Mononuclear cell (primary cell): ENCODE results near the gene TCERG1L. TPM values are rescaled to one million over a fixed set of nuclear protein-coding genes. Genes with fewer than 3 reads are reported as not detected.
"Not testable (repeated sequence)": the region's sequence is repeated elsewhere in the genome, so short reads cannot be mapped to it uniquely, and the experiment has no call there.

ENCODE experiments used
- H3K27me3 ChIP-seq: 2 replicates; pipeline ENCODE4 v1.6.0; 2011; ENCODE audit warnings: low read length, control low read depth; ENCODE audit not compliant: insufficient read depth
- H3K4me1 ChIP-seq: 2 replicates; pipeline ENCODE4 v1.5.1; 2011; ENCODE audit warnings: mild to moderate bottlenecking, low read length, control low read depth; ENCODE audit not compliant: insufficient read depth
- H3K4me3 ChIP-seq: 2 replicates; pipeline ENCODE4 v1.5.1; 2011; ENCODE audit warnings: mild to moderate bottlenecking, low read length, moderate library complexity
- H3K9me3 ChIP-seq: 2 replicates; pipeline ENCODE4 v1.5.1; 2011; ENCODE audit warnings: low read depth, mild to moderate bottlenecking, control low read depth, low read length
- total RNA-seq: library from RNA; depleted of rRNA; stranded (reverse); fragments of >200 nt; gene quantifications from one replicate; pipeline ENCODE4 v1.2.3, GENCODE V29; 2012

The TCERG1L gene
- total RNA-seq, 1 donor = under 0.01 TPM

DNA sequence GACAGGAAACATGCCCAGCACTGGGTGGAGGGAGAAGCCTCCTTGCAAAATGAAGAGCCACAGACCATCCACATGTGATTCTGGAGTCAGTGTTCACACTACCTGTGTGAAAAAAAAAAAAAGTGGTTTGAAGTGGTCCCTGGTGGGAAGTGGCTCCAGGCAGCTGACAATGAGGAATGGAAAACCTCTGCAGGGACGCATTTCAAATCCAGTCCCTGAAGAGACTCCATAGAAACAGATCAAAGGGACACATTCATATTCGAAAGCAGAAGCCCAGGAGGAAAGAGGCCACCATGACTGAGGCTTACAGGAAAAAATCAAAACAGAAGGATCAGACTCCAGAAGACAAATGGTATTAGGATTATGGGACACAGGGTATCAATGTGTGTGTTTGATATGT lies 11.5 kb upstream of the TCERG1L start:
- no peaks in the 10 kb centered on the region for H3K27me3 ChIP-seq
- H3K9me3 ChIP-seq = no peaks in the 10 kb centered on the region
- no peak overlapping the region for H3K4me3 ChIP-seq
- H3K4me1 ChIP-seq = no peaks in the 10 kb centered on the region

DNA sequence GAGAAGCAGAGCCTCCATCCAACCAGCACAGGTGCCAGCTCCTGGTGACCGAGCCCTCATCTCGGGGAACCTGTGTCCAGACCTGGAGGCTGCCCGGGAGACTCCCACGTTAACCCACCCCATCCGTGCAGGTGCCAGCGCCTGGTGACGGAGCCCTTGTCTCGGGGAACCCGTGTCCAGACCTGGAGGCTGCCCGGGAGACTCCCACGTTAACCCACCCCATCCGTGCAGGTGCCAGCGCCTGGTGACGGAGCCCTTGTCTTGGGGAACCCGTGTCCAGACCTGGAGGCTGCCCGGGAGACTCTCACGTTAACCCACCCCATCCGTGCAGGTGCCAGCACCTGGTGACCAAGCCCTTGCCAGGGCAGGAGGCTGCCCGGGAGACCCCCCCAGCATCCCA lies 11.1 kb upstream of the TCERG1L start:
- not testable (repeated sequence) for H3K4me1 ChIP-seq, H3K9me3 ChIP-seq, H3K27me3 ChIP-seq, H3K4me3 ChIP-seq

GRCh38 chr10:131320860-131321604 lies 9.5 kb upstream of the TCERG1L start:
- no peak overlapping the region for H3K4me3 ChIP-seq
- H3K4me1 ChIP-seq = no peaks in the 10 kb centered on the region
- no peaks in the 10 kb centered on the region for H3K27me3 ChIP-seq
- H3K9me3 ChIP-seq = no peaks in the 10 kb centered on the region

- H3K4me3 ChIP-seq = no peak overlapping the region
- H3K27me3 ChIP-seq = no peaks in the 10 kb centered on the region
- H3K9me3 ChIP-seq = no peaks in the 10 kb centered on the region
- H3K4me1 ChIP-seq = no peaks in the 10 kb centered on the region
These were observed 7.3 kb upstream of the TCERG1L start for GRCh38 chr10:131318814-131319213.

- no peaks in the 10 kb centered on the region for H3K9me3 ChIP-seq
- no peak overlapping the region for H3K4me3 ChIP-seq
- no peaks in the 10 kb centered on the region for H3K4me1 ChIP-seq
- peaks cover 3% of the 10 kb centered on the region for H3K27me3 ChIP-seq
These were observed 6.8 kb upstream of the TCERG1L start for GRCh38 chr10:131318291-131318690.

GRCh38 chr10:131316321-131317075 lies 5.0 kb upstream of the TCERG1L start:
- H3K4me3 ChIP-seq = no peak overlapping the region
- H3K9me3 ChIP-seq = no peaks in the 10 kb centered on the region
- H3K27me3 ChIP-seq = peaks cover 12% of the 10 kb centered on the region
- H3K4me1 ChIP-seq = no peaks in the 10 kb centered on the region

GRCh38 chr10:131315344-131315743 lies 3.8 kb upstream of the TCERG1L start:
- Histone ChIP-seq H3K27me3 (peaks cover 18% of the 10 kb centered on the region), H3K4me1 (no peaks in the 10 kb centered on the region), H3K9me3 (no peaks in the 10 kb centered on the region), H3K4me3 (no peak overlapping the region)

DNA sequence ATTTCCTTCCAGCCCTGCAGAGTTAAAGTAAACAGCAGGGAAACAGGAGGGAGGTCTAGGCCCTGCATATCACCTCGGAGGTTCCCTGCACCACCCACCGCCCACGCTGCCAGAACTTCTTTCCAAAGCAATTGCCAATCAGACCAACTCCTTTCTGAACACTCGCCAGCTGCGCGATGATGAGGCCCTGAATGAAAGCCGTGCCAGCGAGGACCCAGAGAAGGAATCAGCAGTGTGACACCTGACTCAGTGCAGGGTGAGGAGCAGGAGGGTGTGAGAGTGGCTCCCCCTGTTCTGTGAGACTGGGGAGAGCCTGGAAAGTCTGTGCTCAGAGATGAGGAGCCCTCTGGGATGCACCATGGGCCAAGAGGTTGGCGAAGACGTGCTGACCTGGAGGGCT lies 3.3 kb upstream of the TCERG1L start:
- H3K27me3 ChIP-seq = peaks cover 23% of the 10 kb centered on the region
- no peak overlapping the region for H3K4me3 ChIP-seq
- H3K4me1 ChIP-seq = no peaks in the 10 kb centered on the region
- no peaks in the 10 kb centered on the region for H3K9me3 ChIP-seq

DNA sequence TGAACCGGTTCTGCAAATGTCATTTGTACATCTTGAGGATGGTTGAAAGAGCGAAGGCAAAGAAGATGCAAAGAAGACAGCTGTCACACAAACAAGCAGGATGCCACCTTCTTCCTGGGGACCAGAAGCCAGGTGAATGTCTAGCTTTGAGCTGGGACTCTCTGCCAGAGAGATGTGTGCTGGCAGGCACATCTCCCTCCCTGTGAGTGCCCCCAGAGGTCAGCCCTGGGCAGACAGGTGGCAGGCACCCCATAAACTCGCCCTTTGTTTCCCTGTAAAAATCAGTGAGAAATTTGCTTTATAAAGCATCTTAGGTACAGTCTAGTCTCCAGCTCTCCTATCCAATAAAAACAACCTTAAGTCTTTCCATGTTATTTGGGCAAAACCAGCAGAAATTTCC lies 2.6 kb upstream of the TCERG1L start:
- Histone ChIP-seq H3K4me3 (no peak overlapping the region), H3K4me1 (no peaks in the 10 kb centered on the region), H3K27me3 (peaks cover 30% of the 10 kb centered on the region), H3K9me3 (no peaks in the 10 kb centered on the region)

- Histone ChIP-seq H3K9me3 (no peaks in the 10 kb centered on the region), H3K27me3 (peaks cover 34% of the 10 kb centered on the region), H3K4me3 (no peak overlapping the region), H3K4me1 (no peaks in the 10 kb centered on the region)
These were observed 1.9 kb upstream of the TCERG1L start for GRCh38 chr10:131313377-131313776.

DNA sequence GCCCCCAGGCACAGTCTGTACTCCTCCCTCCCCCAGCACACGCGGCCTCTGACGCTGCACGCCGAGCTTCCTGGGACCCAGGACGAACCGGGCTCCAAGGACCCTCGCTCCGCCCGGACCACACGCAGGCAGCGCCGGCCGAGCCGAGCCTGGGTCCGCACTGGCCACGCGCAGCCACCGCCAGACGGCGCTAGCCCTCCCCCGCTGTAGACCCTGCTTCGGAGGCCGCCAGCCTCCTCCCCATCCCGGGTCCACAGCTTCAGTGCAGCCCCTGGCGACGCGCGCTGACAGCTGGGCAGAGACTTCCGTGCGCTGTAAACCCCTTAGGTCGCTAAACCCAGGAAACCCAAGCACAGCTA lies 936 bp upstream of the TCERG1L start:
- Histone ChIP-seq H3K4me3 (no peak overlapping the region), H3K4me1 (no peaks in the 10 kb centered on the region), H3K27me3 (peaks cover 34% of the 10 kb centered on the region), H3K9me3 (no peaks in the 10 kb centered on the region)

- Histone ChIP-seq H3K4me1 (no peaks in the 10 kb centered on the region), H3K27me3 (peaks cover 34% of the 10 kb centered on the region), H3K9me3 (no peaks in the 10 kb centered on the region), H3K4me3 (no peak overlapping the region)
These were observed 190 bp downstream of the TCERG1L start for GRCh38 chr10:131311402-131311660.

DNA sequence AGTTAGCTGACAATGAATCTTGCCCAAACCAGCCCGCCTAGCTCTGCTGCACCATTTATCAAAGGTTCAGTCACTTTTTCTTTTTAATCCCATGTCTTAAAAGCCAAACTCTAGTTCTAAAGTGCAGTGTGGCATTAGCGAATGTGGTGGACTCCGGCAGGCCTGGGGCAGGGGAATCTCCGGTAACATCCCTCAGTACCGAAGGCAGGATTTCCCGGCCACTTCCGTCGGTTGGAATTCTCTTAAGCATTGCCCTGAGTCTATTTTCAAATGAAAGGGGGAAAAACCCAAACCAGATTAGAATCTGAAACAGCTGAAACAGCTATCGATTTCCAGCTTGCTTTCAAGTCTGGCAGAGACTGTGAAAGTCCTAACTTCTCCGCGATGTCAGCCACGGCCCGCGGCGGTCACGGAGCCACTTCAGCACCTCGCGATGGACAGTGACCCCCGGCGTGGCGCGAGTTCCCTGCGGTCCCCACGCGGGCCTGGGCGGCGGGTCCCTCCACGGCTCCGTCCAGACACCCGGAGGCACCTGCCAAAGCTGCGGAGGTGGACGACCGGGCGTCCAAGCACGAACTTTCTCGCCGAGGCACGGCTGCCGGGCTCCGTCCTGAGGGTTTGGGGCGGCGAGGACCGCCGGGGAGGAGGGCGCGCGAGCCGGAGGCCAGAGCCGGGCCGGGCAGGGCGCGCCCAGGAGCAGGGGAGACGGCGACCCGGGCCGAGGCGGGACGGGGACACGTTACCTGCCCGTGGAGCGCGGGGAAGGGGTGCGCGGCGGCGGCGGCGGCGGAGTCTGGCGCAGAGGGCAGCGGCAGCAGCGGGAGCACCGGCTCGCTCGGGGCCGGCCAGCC lies 745 bp downstream of the TCERG1L start:
- Histone ChIP-seq H3K9me3 (no peaks in the 10 kb centered on the region), H3K27me3 (peaks cover 34% of the 10 kb centered on the region), H3K4me3 (no peak overlapping the region), H3K4me1 (no peaks in the 10 kb centered on the region)

GRCh38 chr10:131310142-131310541 lies 1.4 kb downstream of the TCERG1L start:
- Histone ChIP-seq H3K9me3 (no peaks in the 10 kb centered on the region), H3K4me1 (no peaks in the 10 kb centered on the region), H3K27me3 (peaks cover 34% of the 10 kb centered on the region), H3K4me3 (no peak overlapping the region)

- H3K9me3 ChIP-seq = peaks cover 12% of the 10 kb centered on the region
These were observed 11.0 kb downstream of the TCERG1L start for GRCh38 chr10:131300508-131300907.

More at GRCh38 chr10:131300508-131300907, 11.0 kb downstream of the TCERG1L start:
- no peak overlapping the region for H3K4me3 ChIP-seq
- H3K27me3 ChIP-seq = no peaks in the 10 kb centered on the region
- H3K4me1 ChIP-seq = no peaks in the 10 kb centered on the region
